ENCODE data around the gene KDELR1. TPM values are rescaled to one million over a fixed set of nuclear protein-coding genes. Genes with fewer than 3 reads are reported as not detected.
A peak's percentile ranks its signal among the peaks of the same experiment; 100 is the strongest.
"Not testable (repeated sequence)": the region's sequence is repeated elsewhere in the genome, so short reads cannot be mapped to it uniquely, and the experiment has no call there.

The KDELR1 gene
- total RNA-seq, 1 donor from 2014 or later: 87.8 TPM

DNA sequence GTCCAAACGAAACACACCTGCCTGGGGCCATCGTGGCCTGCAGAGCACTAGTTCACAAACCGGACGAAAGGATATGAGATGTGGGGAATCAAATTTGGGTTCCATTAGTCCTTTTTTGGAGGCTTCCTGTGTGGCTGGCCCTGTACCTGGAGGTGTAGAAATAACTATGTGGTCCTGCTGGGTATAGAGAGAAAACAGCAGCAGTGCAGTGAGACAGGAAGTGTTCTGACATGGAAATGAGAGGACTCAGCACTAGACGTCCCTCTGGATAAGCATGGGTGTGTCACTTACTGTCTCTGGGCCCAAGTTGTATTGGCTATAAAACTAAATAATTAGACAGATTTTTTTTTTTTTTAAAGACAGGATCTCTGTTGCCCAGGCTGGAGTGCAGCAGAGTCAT is 12.3 kb downstream of the KDELR1 start:
- intact Hi-C loops (cut with micrococcal nuclease): no loop called here
- Mint-ChIP-seq H3K9me3 (no peaks in the 10 kb centered on the region), H3K27me3 (ENCODE audit: low read depth) (no peaks in the 10 kb centered on the region), H3K36me3 (ENCODE audit: low read depth) (peaks cover 19% of the 10 kb centered on the region), H3K4me3 (ENCODE audit: low read depth) (no peak overlapping the region), H3K4me1 (ENCODE audit: low read depth) (no peaks in the 10 kb centered on the region), H3K27ac (no peak overlapping the region)
- DNase-seq (ENCODE audit: low spot score): no peak

DNA sequence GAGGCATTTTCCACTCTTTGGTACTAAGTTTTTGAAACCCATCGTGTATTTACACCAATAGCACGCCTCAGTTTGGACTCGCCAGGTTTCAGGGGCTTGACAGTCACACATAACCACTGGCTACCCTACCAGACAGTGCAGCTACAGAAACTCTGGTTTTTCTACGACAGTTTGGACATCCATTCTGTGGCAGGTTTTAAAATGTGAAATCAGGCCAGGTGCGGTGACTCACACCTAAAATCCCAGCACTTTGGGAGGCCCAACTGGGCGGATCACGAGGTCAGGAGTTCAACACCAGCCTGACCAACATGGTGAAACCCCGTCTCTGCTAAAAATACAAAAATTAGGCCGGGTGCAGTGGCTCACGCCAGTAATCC is 13.2 kb downstream of the KDELR1 start:
- no peak overlapping the region for H3K4me3 Mint-ChIP-seq (ENCODE audit: low read depth)
- H3K27ac Mint-ChIP-seq: no peak overlapping the region
- peaks cover 13% of the 10 kb centered on the region for H3K36me3 Mint-ChIP-seq (ENCODE audit: low read depth)
- H3K4me1 Mint-ChIP-seq (ENCODE audit: low read depth): no peaks in the 10 kb centered on the region
- H3K27me3 Mint-ChIP-seq (ENCODE audit: low read depth): no peaks in the 10 kb centered on the region
- intact Hi-C loops (cut with micrococcal nuclease): no loop called here
- no peaks in the 10 kb centered on the region for H3K9me3 Mint-ChIP-seq
- DNase-seq (ENCODE audit: low spot score): no peak

DNA sequence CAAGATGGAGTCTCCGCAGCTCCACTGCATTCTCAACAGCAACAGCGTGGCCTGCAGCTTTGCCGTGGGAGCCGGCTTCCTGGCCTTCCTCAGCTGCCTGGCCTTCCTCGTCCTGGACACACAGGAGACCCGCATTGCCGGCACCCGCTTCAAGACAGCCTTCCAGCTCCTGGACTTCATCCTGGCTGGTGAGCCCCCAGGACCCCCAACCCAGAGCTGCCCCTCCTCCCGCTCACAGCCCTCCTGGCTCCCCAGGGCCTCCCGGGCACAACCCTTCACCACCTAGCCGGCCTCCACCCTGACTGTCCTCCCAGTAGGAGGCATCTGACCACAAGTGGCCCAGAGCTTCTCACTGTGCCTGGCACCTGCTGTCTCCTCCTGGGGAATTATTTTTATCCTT is 17.8 kb downstream of the KDELR1 start:
- DNase-seq (ENCODE audit: low spot score): no peak
- no peaks in the 10 kb centered on the region for H3K36me3 Mint-ChIP-seq (ENCODE audit: low read depth)
- no peaks in the 10 kb centered on the region for H3K4me1 Mint-ChIP-seq (ENCODE audit: low read depth)
- H3K4me3 Mint-ChIP-seq (ENCODE audit: low read depth): no peak overlapping the region
- H3K27me3 Mint-ChIP-seq (ENCODE audit: low read depth): peaks cover 3% of the 10 kb centered on the region
- no peaks in the 10 kb centered on the region for H3K9me3 Mint-ChIP-seq
- intact Hi-C loops (cut with micrococcal nuclease): no loop called here
- H3K27ac Mint-ChIP-seq: no peak overlapping the region

DNA sequence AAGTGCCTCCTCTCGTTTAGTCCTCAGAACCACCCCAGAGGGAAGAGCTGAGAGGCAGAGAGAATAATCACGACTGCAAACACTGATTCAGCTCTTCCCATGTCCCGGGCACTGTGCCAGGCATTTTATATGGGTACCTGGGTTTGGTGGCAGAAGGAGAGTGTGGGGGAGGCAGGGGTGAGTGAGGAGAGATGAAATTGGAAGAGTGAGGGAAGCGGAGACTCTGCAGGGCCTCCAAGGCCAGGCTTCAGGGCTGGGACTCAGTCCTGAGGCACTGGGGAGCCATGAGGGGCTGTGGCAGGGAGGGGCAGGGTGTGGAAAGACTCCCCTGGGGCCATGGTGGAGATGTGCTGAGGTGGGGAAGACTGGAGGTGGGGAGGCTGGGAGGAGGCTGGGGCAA is 18.4 kb downstream of the KDELR1 start:
- Mint-ChIP-seq H3K36me3 (ENCODE audit: low read depth) (no peaks in the 10 kb centered on the region), H3K4me1 (ENCODE audit: low read depth) (no peaks in the 10 kb centered on the region), H3K27ac (no peak overlapping the region), H3K4me3 (ENCODE audit: low read depth) (no peak overlapping the region), H3K9me3 (no peaks in the 10 kb centered on the region), H3K27me3 (ENCODE audit: low read depth) (peaks cover 3% of the 10 kb centered on the region)
- intact Hi-C loops (cut with micrococcal nuclease): no loop called here
- no peak for DNase-seq (ENCODE audit: low spot score)

DNA sequence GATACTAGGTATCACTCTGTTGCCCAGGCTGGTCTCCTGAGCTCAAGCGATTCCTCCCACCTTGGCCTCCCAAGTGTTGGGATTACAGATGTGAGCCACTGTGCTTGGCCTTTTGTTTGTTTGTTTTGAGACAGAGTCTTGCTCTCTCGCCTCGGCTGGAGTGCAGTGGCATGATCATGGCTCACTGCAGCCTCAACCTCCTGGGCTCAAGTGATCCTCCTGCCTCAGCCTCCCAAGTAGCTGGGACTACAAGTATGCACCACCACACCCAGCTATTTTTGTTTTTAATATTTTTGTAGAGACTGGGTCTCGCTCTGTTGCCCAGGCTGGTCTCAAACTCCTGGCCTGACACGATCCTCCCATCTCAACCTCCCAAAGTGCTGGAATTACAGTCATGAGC is 19.6 kb downstream of the KDELR1 start:
- H3K9me3 Mint-ChIP-seq; H3K27me3 Mint-ChIP-seq (ENCODE audit: low read depth); H3K27ac Mint-ChIP-seq; intact Hi-C loops (cut with micrococcal nuclease); H3K4me1 Mint-ChIP-seq (ENCODE audit: low read depth); H3K4me3 Mint-ChIP-seq (ENCODE audit: low read depth); H3K36me3 Mint-ChIP-seq (ENCODE audit: low read depth); DNase-seq (ENCODE audit: low spot score): not testable (repeated sequence)

DNA sequence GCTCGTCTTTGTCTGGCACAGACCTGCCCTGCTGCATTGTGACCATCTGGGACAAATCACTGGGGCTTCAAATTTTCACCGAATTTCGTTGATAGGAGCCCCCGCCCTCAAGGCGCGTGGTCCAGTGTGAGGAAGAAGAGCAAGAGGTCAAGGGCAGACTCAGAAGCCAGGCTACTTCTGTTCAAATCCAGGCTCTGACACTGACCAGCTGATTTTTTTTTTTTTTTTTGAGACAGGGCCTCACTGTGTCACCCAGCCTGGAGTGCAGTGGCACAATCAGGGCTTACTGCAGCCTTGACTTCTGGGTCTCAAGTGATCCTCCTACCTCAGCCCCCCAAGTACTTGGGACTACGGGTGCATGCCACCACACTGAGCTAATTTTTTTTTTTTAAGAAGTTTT is 20.0 kb downstream of the KDELR1 start:
- H3K27me3 Mint-ChIP-seq (ENCODE audit: low read depth): peaks cover 3% of the 10 kb centered on the region
- no peak for DNase-seq (ENCODE audit: low spot score)
- H3K4me3 Mint-ChIP-seq (ENCODE audit: low read depth): no peak overlapping the region
- intact Hi-C loops (cut with micrococcal nuclease): no loop called here
- no peak overlapping the region for H3K27ac Mint-ChIP-seq
- no peaks in the 10 kb centered on the region for H3K36me3 Mint-ChIP-seq (ENCODE audit: low read depth)
- no peaks in the 10 kb centered on the region for H3K9me3 Mint-ChIP-seq
- no peaks in the 10 kb centered on the region for H3K4me1 Mint-ChIP-seq (ENCODE audit: low read depth)

DNA sequence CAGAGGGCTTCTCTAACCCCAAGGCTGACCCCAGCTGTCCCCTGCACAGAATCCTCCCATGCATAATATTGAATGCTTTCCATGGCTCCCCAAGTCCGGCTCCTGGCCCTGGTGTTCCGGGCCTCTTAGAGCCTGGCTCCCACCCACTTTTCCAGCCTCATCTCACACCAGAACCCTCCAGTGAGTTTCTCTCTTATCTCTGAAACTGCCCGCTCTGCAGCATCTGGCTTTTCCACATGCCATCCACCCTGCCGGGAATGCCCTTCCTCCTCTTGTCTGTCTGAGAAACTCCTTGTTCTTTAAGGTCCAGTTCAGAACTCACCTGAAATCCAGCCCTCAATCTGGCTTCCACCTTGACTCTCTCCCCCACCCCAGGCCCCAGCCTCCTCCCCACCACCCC is 20.4 kb downstream of the KDELR1 start:
- peaks cover 3% of the 10 kb centered on the region for H3K27me3 Mint-ChIP-seq (ENCODE audit: low read depth)
- H3K4me1 Mint-ChIP-seq (ENCODE audit: low read depth): no peaks in the 10 kb centered on the region
- H3K36me3 Mint-ChIP-seq (ENCODE audit: low read depth): no peaks in the 10 kb centered on the region
- H3K27ac Mint-ChIP-seq: no peak overlapping the region
- H3K4me3 Mint-ChIP-seq (ENCODE audit: low read depth): no peak overlapping the region
- DNase-seq (ENCODE audit: low spot score): no peak
- H3K9me3 Mint-ChIP-seq: no peaks in the 10 kb centered on the region
- intact Hi-C loops (cut with micrococcal nuclease): no loop called here

DNA sequence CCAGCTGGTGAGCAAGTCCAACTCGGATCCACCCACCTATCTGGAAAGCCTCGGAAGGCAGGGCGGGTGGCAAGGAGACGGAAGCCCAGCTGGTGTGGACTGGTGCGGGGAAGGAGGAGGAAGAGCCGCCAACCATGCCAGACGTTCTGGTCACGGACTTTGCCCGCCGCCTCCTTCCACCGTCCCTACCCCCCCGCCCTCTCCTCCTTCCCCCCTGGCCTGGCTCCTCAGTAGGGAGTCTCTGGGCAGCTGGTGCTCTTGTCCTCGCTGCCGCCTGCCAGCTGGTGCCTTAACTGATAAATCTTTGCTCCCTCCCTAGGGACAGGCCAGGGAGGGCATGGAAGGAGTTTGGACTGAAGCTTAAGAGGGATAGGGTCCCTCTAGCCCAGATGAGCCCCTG is 22.4 kb downstream of the KDELR1 start:
- intact Hi-C loops (cut with micrococcal nuclease): no loop called here
- no peak overlapping the region for H3K4me3 Mint-ChIP-seq (ENCODE audit: low read depth)
- H3K27ac Mint-ChIP-seq: no peak overlapping the region
- no peak for DNase-seq (ENCODE audit: low spot score)
- H3K4me1 Mint-ChIP-seq (ENCODE audit: low read depth): peaks cover 7% of the 10 kb centered on the region
- H3K36me3 Mint-ChIP-seq (ENCODE audit: low read depth): no peaks in the 10 kb centered on the region
- H3K27me3 Mint-ChIP-seq (ENCODE audit: low read depth): peaks cover 3% of the 10 kb centered on the region
- H3K9me3 Mint-ChIP-seq: no peaks in the 10 kb centered on the region

DNA sequence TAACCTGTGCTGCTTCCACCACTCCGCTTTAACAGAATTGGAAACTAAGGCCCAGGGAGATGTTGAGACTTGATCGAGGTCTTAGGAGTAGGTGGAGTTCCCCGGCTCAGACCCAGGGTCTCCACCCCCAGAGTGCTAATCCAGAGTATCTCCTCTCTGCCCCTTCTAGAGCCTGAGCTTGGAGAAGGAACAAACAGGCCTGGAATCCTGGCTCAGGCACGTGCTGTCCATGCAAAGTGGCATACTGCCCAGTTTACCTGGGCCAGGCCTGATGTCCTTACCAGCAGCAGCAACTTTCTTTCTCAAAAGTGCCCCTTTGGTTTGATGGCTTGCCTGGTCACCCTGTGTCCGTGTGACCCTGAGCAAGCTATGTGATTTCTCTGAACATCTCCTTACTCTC is 23.5 kb downstream of the KDELR1 start:
- peaks cover 9% of the 10 kb centered on the region for H3K4me1 Mint-ChIP-seq (ENCODE audit: low read depth)
- H3K27ac Mint-ChIP-seq: no peak overlapping the region
- H3K27me3 Mint-ChIP-seq (ENCODE audit: low read depth): peaks cover 3% of the 10 kb centered on the region
- no peaks in the 10 kb centered on the region for H3K9me3 Mint-ChIP-seq
- no peak for DNase-seq (ENCODE audit: low spot score)
- H3K4me3 Mint-ChIP-seq (ENCODE audit: low read depth): no peak overlapping the region
- H3K36me3 Mint-ChIP-seq (ENCODE audit: low read depth): no peaks in the 10 kb centered on the region
- intact Hi-C loops (cut with micrococcal nuclease): no loop called here

DNA sequence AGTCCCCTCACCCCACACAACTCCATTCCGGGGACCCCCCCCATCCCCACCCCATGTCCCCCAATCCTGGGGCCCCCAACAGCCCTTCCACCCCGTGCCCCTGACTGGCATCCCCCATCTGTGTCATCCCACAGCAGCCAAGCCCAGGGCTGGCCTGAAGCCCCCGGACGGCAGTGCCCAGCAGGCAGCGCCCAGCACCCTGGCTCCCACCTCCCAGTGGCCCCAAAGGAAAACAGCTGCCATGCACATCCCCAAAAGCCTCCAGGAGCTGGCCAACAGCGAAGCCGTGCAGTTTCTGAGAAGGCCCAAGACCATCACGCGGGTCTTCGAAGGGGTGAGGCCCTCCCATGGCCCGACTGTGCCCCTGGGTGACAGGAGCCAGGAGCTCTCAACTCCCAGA is 25.7 kb downstream of the KDELR1 start:
- Mint-ChIP-seq H3K9me3 (no peaks in the 10 kb centered on the region), H3K4me3 (ENCODE audit: low read depth) (no peak overlapping the region), H3K36me3 (ENCODE audit: low read depth) (no peaks in the 10 kb centered on the region), H3K27ac (no peak overlapping the region), H3K4me1 (ENCODE audit: low read depth) (peaks cover 12% of the 10 kb centered on the region), H3K27me3 (ENCODE audit: low read depth) (no peaks in the 10 kb centered on the region)
- DNase-seq (ENCODE audit: low spot score): no peak
- intact Hi-C loops (cut with micrococcal nuclease): no loop called here

DNA sequence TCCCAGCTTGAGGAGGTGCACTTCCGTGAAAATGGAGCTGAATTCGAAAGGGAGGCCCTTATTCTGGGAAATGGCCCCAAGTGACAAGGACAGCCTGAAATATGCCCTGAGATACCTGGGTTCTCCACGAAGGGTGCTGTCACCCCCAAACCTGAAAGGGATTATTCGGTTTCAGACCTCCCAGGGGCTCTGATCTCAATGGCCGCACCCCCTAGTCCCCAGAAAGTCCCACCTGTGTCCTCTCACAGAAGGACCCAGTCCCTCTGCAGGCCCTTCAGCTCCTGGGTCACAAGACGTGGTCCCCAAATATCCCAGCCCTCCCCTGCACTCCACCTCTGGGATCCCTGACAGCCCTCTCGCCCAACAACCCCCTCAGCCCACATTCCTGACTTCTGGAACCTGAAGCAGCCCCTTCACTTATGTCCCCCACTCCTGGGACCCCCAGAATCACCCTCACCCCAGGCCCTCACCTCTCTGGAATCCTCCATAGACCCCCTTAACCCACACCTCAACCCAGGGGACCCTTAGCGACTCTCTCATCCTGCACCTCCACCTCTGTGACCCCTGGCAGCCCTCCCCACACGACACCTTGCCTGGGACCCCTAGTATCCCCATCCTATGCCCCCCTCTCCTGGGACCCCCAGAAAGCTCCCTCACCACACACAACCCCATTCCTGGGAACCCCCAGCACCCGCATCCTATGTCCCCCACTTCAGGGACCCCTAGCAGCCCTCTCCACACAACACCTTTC is 26.6 kb downstream of the KDELR1 start:
- intact Hi-C loops (cut with micrococcal nuclease): loop anchor here (1.0 kb wide), 1 partner anchor 27 kb away; the partner anchor contains the start of gene KDELR1
- Mint-ChIP-seq H3K4me1 (ENCODE audit: low read depth) (peaks cover 12% of the 10 kb centered on the region), H3K4me3 (ENCODE audit: low read depth) (peak overlapping the region; percentile 78), H3K27ac (peak overlapping the region; percentile 90), H3K36me3 (ENCODE audit: low read depth) (peaks cover under 1% of the 10 kb centered on the region), H3K9me3 (no peaks in the 10 kb centered on the region), H3K27me3 (ENCODE audit: low read depth) (no peaks in the 10 kb centered on the region)
- DNase-seq (ENCODE audit: low spot score): no peak

DNA sequence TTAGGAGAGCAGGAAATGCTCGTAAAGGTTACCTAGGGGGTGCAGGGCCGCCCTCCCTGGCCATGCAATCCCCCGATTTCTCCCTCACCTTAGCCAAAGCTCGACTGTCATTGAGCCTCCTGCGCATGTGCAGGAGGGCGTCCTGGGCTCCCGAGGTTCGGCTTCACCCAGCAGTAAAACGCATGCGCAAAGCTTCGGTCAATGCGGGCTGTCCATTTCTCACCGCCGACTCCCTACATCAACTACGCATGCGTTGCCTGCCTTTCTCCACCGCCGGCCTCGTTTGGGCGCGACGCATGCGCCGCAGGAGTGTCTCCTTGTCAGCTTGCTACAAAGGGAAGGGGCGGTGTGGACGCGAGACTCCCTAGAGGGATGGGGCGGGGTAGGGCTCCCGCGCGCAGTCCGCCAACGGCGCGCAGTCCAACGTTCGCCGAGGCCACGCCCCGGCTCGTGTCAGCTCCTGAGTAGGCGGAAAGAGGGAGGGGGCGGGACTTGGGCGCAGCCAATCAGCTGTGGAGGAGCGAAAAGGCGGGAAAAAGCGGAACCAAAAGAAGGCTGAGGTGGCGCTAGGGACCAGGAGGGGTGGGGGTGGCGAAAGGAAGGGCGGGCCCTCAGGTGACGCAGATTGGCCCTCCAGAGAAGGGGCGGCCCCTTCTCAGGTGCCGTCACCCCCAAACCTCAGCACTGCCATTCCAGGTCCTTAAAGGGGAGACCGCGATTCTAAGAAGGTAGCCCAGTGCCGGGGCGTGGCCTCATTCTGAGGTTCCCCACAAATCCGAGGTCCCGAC is 27.3 kb downstream of the KDELR1 start, which contains the start of the genes SYNGR4 and TMEM143:
SYNGR4 (plus strand) TSS at position 558 of the 788 bp plus-strand sequence. CDS start 1,476 bp downstream, outside the sequence.
TMEM143 (minus strand) TSS at position 131 of the 788 bp plus-strand sequence; CDS start at position 111, 20 bp downstream.
- DNase-seq (ENCODE audit: low spot score): peak; percentile 99
- intact Hi-C loops (cut with micrococcal nuclease): loop anchor here (1.0 to 2.0 kb wide), 5 partner anchors 27 to 147 kb away; partner anchors contain the start of genes KDELR1 and LMTK3
- H3K4me3 Mint-ChIP-seq (ENCODE audit: low read depth): peak within 1 kb of the TSS; percentile 78
- no peaks in the 10 kb centered on the region for H3K27me3 Mint-ChIP-seq (ENCODE audit: low read depth)
- H3K4me1 Mint-ChIP-seq (ENCODE audit: low read depth): peaks cover 12% of the 10 kb centered on the region
- H3K36me3 Mint-ChIP-seq (ENCODE audit: low read depth): peaks cover 3% of the 10 kb centered on the region
- H3K27ac Mint-ChIP-seq: peak within 1 kb of the TSS; percentile 90
- no peaks in the 10 kb centered on the region for H3K9me3 Mint-ChIP-seq

DNA sequence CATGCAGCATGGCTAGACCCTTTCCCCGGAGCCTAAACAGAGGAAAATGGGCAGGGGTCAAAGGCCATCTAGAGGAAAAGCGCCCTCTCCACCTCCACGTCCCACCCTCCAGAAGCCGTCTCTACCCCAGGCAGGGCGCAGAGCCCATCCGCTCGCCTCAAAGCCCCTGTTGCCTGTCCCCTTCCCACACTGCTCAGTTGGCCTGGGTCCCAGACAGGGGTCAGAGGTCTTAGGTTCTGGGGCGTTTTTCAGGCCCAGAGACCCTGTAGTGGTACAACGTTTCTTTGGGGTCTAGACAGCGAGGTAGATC is 27.9 kb downstream of the KDELR1 start:
- peak overlapping the region; percentile 90 for H3K27ac Mint-ChIP-seq
- peak overlapping the region; percentile 78 for H3K4me3 Mint-ChIP-seq (ENCODE audit: low read depth)
- intact Hi-C loops (cut with micrococcal nuclease): loop anchor here (1.0 to 2.0 kb wide), 4 partner anchors 33 to 147 kb away; partner anchors contain the start of gene LMTK3
- no peak for DNase-seq (ENCODE audit: low spot score)
- no peaks in the 10 kb centered on the region for H3K27me3 Mint-ChIP-seq (ENCODE audit: low read depth)
- H3K36me3 Mint-ChIP-seq (ENCODE audit: low read depth): peaks cover 3% of the 10 kb centered on the region
- H3K4me1 Mint-ChIP-seq (ENCODE audit: low read depth): peaks cover 12% of the 10 kb centered on the region
- no peaks in the 10 kb centered on the region for H3K9me3 Mint-ChIP-seq

Measured in activated T-helper 2 cell treated with anti-CD3 and anti-CD28 coated beads, Interferon-gamma antibody, Interleukin-2, Interleukin-4, amounts not matched to agents 10 μg/mL and 5 μg/mL and 100 μg/mL, durations not matched to agents 14 hours and 24 hours and 36 hours (primary cell).